SH-SY5Y (cell line): ENCODE measurements around the gene LAMA3.

Source experiments
- GATA2 ChIP-seq: IDR thresholded peaks from 2 replicates; pipeline ENCODE4 v1.6.1; 2011; ENCODE audit warnings: mild to moderate bottlenecking, low read depth, low read length
- GATA3 ChIP-seq: IDR thresholded peaks from 2 replicates; pipeline ENCODE4 v1.6.1; 2011; ENCODE audit warnings: low read depth, mild to moderate bottlenecking, low read length, moderate library complexity

DNA sequence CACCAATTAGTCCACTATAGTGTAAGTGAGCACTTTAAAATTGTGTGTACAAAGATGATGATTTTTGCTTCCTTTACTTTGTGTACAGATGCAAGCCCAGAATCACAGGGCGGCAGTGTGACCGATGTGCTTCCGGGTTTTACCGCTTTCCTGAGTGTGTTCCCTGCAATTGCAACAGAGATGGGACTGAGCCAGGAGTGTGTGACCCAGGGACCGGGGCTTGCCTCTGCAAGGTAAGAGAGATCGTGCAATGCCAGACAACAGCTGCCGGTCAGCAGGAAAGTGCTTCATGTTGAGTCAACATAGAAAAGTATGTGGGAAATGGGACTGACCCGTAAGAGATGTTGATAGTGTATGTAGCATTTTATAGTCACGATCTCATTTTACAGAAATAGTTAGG, 168.5 kb downstream of the LAMA3 start:
- TF ChIP-seq GATA2 (no peak), GATA3 (no peak)
